ENCODE data around the gene KIAA0040.
A peak's percentile ranks its signal among the peaks of the same experiment; 100 is the strongest.

The KIAA0040 gene

GRCh38 chr1:175210744-175211143, 18.2 kb upstream of the KIAA0040 start:
- no peak overlapping the region for H3K4me3 Mint-ChIP-seq

GRCh38 chr1:175209493-175209921, 16.9 kb upstream of the KIAA0040 start:
- intact Hi-C loops (cut with micrococcal nuclease) = no loop called here
- H3K27ac Mint-ChIP-seq = peak overlapping the region; percentile 47
- H3K9me3 Mint-ChIP-seq = no peaks in the 10 kb centered on the region
- H3K27me3 Mint-ChIP-seq = no peaks in the 10 kb centered on the region
- H3K4me1 Mint-ChIP-seq (ENCODE audit: low read depth) = peaks cover 10% of the 10 kb centered on the region
- no peaks in the 10 kb centered on the region for H3K36me3 Mint-ChIP-seq (ENCODE audit: low read depth)
- no peak overlapping the region for H3K4me3 Mint-ChIP-seq

More at GRCh38 chr1:175210744-175211143, 18.2 kb upstream of the KIAA0040 start:
- intact Hi-C loops (cut with micrococcal nuclease) = no loop called here
- H3K4me1 Mint-ChIP-seq (ENCODE audit: low read depth) = peaks cover 10% of the 10 kb centered on the region
- no peaks in the 10 kb centered on the region for H3K36me3 Mint-ChIP-seq (ENCODE audit: low read depth)
- no peak overlapping the region for H3K27ac Mint-ChIP-seq
- H3K27me3 Mint-ChIP-seq = no peaks in the 10 kb centered on the region
- H3K9me3 Mint-ChIP-seq = no peaks in the 10 kb centered on the region

- H3K4me3 Mint-ChIP-seq = no peak overlapping the region
- no peaks in the 10 kb centered on the region for H3K9me3 Mint-ChIP-seq
- peaks cover 10% of the 10 kb centered on the region for H3K4me1 Mint-ChIP-seq (ENCODE audit: low read depth)
- no peaks in the 10 kb centered on the region for H3K36me3 Mint-ChIP-seq (ENCODE audit: low read depth)
- intact Hi-C loops (cut with micrococcal nuclease) = no loop called here
- H3K27me3 Mint-ChIP-seq = no peaks in the 10 kb centered on the region
- H3K27ac Mint-ChIP-seq = peak overlapping the region; percentile 47
Observed at GRCh38 chr1:175208773-175209492, 16.4 kb upstream of the KIAA0040 start.

- Mint-ChIP-seq H3K27me3 (no peaks in the 10 kb centered on the region), H3K27ac (no peak overlapping the region)
- intact Hi-C loops (cut with micrococcal nuclease) = no loop called here
Observed at GRCh38 chr1:175207971-175208370, 15.4 kb upstream of the KIAA0040 start.

GRCh38 chr1:175206687-175207086, 14.1 kb upstream of the KIAA0040 start:
- H3K36me3 Mint-ChIP-seq (ENCODE audit: low read depth) = no peaks in the 10 kb centered on the region
- H3K27me3 Mint-ChIP-seq = no peaks in the 10 kb centered on the region
- intact Hi-C loops (cut with micrococcal nuclease) = no loop called here
- no peaks in the 10 kb centered on the region for H3K9me3 Mint-ChIP-seq
- no peak overlapping the region for H3K4me3 Mint-ChIP-seq
- H3K4me1 Mint-ChIP-seq (ENCODE audit: low read depth) = peaks cover 11% of the 10 kb centered on the region
- H3K27ac Mint-ChIP-seq = no peak overlapping the region

More at GRCh38 chr1:175207971-175208370, 15.4 kb upstream of the KIAA0040 start:
- no peaks in the 10 kb centered on the region for H3K36me3 Mint-ChIP-seq (ENCODE audit: low read depth)
- no peak overlapping the region for H3K4me3 Mint-ChIP-seq
- H3K4me1 Mint-ChIP-seq (ENCODE audit: low read depth) = peaks cover 10% of the 10 kb centered on the region
- no peaks in the 10 kb centered on the region for H3K9me3 Mint-ChIP-seq

GRCh38 chr1:175204330-175204729, 11.8 kb upstream of the KIAA0040 start:
- Mint-ChIP-seq H3K27ac (no peak overlapping the region), H3K4me1 (ENCODE audit: low read depth) (peaks cover 23% of the 10 kb centered on the region), H3K4me3 (no peak overlapping the region), H3K36me3 (ENCODE audit: low read depth) (no peaks in the 10 kb centered on the region), H3K9me3 (no peaks in the 10 kb centered on the region), H3K27me3 (no peaks in the 10 kb centered on the region)
- intact Hi-C loops (cut with micrococcal nuclease) = no loop called here

GRCh38 chr1:175203570-175204068, 11.0 kb upstream of the KIAA0040 start:
- no peak overlapping the region for H3K27ac Mint-ChIP-seq
- intact Hi-C loops (cut with micrococcal nuclease) = no loop called here
- H3K27me3 Mint-ChIP-seq = no peaks in the 10 kb centered on the region
- H3K36me3 Mint-ChIP-seq (ENCODE audit: low read depth) = no peaks in the 10 kb centered on the region
- H3K4me3 Mint-ChIP-seq = no peak overlapping the region
- no peaks in the 10 kb centered on the region for H3K9me3 Mint-ChIP-seq
- H3K4me1 Mint-ChIP-seq (ENCODE audit: low read depth) = peaks cover 16% of the 10 kb centered on the region

GRCh38 chr1:175200678-175201521, 8.3 kb upstream of the KIAA0040 start:
- Mint-ChIP-seq H3K4me1 (ENCODE audit: low read depth) (peaks cover 32% of the 10 kb centered on the region), H3K9me3 (no peaks in the 10 kb centered on the region), H3K36me3 (ENCODE audit: low read depth) (no peaks in the 10 kb centered on the region), H3K27me3 (no peaks in the 10 kb centered on the region), H3K4me3 (peak overlapping the region; percentile 17), H3K27ac (peak overlapping the region; percentile 74)
- intact Hi-C loops (cut with micrococcal nuclease) = loop anchor here (2.0 kb wide), 1 partner anchor 14 kb away; no protein-coding TSS in a partner anchor

- intact Hi-C loops (cut with micrococcal nuclease) = no loop called here
- Mint-ChIP-seq H3K36me3 (ENCODE audit: low read depth) (no peaks in the 10 kb centered on the region), H3K27me3 (no peaks in the 10 kb centered on the region), H3K27ac (no peak overlapping the region), H3K4me1 (ENCODE audit: low read depth) (peaks cover 56% of the 10 kb centered on the region), H3K4me3 (no peak overlapping the region), H3K9me3 (no peaks in the 10 kb centered on the region)
Observed at GRCh38 chr1:175198332-175198731, 5.8 kb upstream of the KIAA0040 start.

GRCh38 chr1:175197531-175197930, 5.0 kb upstream of the KIAA0040 start:
- H3K27ac Mint-ChIP-seq = peak overlapping the region; percentile 81
- H3K36me3 Mint-ChIP-seq (ENCODE audit: low read depth) = peaks cover under 1% of the 10 kb centered on the region
- intact Hi-C loops (cut with micrococcal nuclease) = no loop called here
- H3K27me3 Mint-ChIP-seq = no peaks in the 10 kb centered on the region
- no peaks in the 10 kb centered on the region for H3K9me3 Mint-ChIP-seq
- H3K4me3 Mint-ChIP-seq = no peak overlapping the region
- H3K4me1 Mint-ChIP-seq (ENCODE audit: low read depth) = peaks cover 62% of the 10 kb centered on the region

- H3K4me1 Mint-ChIP-seq (ENCODE audit: low read depth) = peaks cover 59% of the 10 kb centered on the region
- no peaks in the 10 kb centered on the region for H3K9me3 Mint-ChIP-seq
- H3K36me3 Mint-ChIP-seq (ENCODE audit: low read depth) = peaks cover 14% of the 10 kb centered on the region
- no peak overlapping the region for H3K4me3 Mint-ChIP-seq
- intact Hi-C loops (cut with micrococcal nuclease) = no loop called here
- no peaks in the 10 kb centered on the region for H3K27me3 Mint-ChIP-seq
- H3K27ac Mint-ChIP-seq = peak overlapping the region; percentile 81
Observed at GRCh38 chr1:175195798-175196197, 3.2 kb upstream of the KIAA0040 start.

GRCh38 chr1:175195281-175195680, 2.7 kb upstream of the KIAA0040 start:
- Mint-ChIP-seq H3K9me3 (no peaks in the 10 kb centered on the region), H3K27me3 (no peaks in the 10 kb centered on the region), H3K4me1 (ENCODE audit: low read depth) (peaks cover 59% of the 10 kb centered on the region), H3K27ac (peak overlapping the region; percentile 81), H3K4me3 (no peak overlapping the region), H3K36me3 (ENCODE audit: low read depth) (peaks cover 19% of the 10 kb centered on the region)
- intact Hi-C loops (cut with micrococcal nuclease) = no loop called here

GRCh38 chr1:175193527-175193910, 943 bp upstream of the KIAA0040 start:
- H3K27ac Mint-ChIP-seq = peak overlapping the region; percentile 83
- intact Hi-C loops (cut with micrococcal nuclease) = no loop called here
- no peak overlapping the region for H3K4me3 Mint-ChIP-seq
- H3K4me1 Mint-ChIP-seq (ENCODE audit: low read depth) = peaks cover 75% of the 10 kb centered on the region
- peaks cover 25% of the 10 kb centered on the region for H3K36me3 Mint-ChIP-seq (ENCODE audit: low read depth)
- no peaks in the 10 kb centered on the region for H3K9me3 Mint-ChIP-seq
- H3K27me3 Mint-ChIP-seq = no peaks in the 10 kb centered on the region

GRCh38 chr1:175192111-175192629, 406 bp downstream of the KIAA0040 start:
- Mint-ChIP-seq H3K27me3 (no peaks in the 10 kb centered on the region), H3K4me1 (ENCODE audit: low read depth) (peaks cover 81% of the 10 kb centered on the region), H3K27ac (peak overlapping the region; percentile 83), H3K4me3 (peak overlapping the region; percentile 86), H3K36me3 (ENCODE audit: low read depth) (peaks cover 39% of the 10 kb centered on the region), H3K9me3 (no peaks in the 10 kb centered on the region)
- intact Hi-C loops (cut with micrococcal nuclease) = no loop called here

All from dendritic cell treated with granulocyte-macrophage colony-stimulating factor and Interleukin-4, amounts not matched to agents 40 ng/mL and 50 ng/mL, for 4 days (primary cell).